Activated CD4-positive, alpha-beta T cell treated with anti-CD3 and anti-CD28 coated beads, Interleukin-2, amount 10 ng/mL, durations not matched to agents 24 days and 14 days (primary cell): ENCODE results near the gene PARD3. TPM values are rescaled to one million over a fixed set of nuclear protein-coding genes. Genes with fewer than 3 reads are reported as not detected.
"Not testable (repeated sequence)": the region's sequence is repeated elsewhere in the genome, so short reads cannot be mapped to it uniquely, and the experiment has no call there.

Experiments used
- DNase-seq: peaks from one replicate; pipeline ENCODE4 v3.0.0; 2022
- H3K27ac Mint-ChIP-seq: one replicate; pipeline ENCODE4 v1.8.0; 2022; ENCODE audit warnings: mild to moderate bottlenecking, mixed read lengths
- H3K27me3 Mint-ChIP-seq: one replicate; pipeline ENCODE4 v1.8.0; 2022; ENCODE audit warnings: mixed read lengths
- H3K36me3 Mint-ChIP-seq: one replicate; pipeline ENCODE4 v1.8.0; 2022; ENCODE audit warnings: low read depth, mild to moderate bottlenecking, mixed read lengths
- H3K4me1 Mint-ChIP-seq: one replicate; pipeline ENCODE4 v1.8.0; 2021; ENCODE audit warnings: mixed read lengths
- H3K4me3 Mint-ChIP-seq: one replicate; pipeline ENCODE4 v1.8.0; 2022; ENCODE audit warnings: mild to moderate bottlenecking, moderate library complexity, mixed read lengths
- H3K9me3 Mint-ChIP-seq: one replicate; pipeline ENCODE4 v1.8.0; 2021; ENCODE audit warnings: mixed read lengths
- intact Hi-C: fragments of 100-400 bp; cut with micrococcal nuclease; formaldehyde crosslinking; loops from one replicate; pipeline ENCODE4 v1.15.1; 2023
- total RNA-seq: library from RNA; stranded (reverse); gene quantifications from 2 replicates; pipeline ENCODE4 v1.2.3, GENCODE V29; 2022

PARD3 gene
- total RNA-seq, 1 donor from 2014 or later: 2.9 TPM

DNA sequence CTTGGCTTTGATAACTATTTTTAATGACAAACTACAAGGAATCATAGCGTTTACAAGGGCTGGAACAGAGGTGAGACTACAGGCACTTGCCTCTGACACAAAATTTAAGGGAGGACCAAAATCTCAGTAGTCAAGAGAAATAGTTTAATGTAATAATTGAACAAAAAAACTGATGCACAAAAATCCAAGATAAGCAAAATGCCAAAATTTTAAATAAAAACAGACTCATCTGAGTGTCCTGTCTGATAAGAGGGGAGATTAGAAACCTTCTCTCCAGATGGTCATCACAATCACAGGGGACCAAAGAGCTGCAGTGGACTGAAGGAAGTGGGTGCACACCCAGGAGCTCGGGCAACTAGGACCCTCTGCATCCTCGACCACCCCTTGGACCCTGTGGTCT is 70.5 kb downstream of the PARD3 start:
- H3K27ac Mint-ChIP-seq: no peak overlapping the region
- intact Hi-C loops: no loop called here
- H3K4me3 Mint-ChIP-seq: no peak overlapping the region
- H3K27me3 Mint-ChIP-seq: peaks cover 13% of the 10 kb centered on the region
- H3K4me1 Mint-ChIP-seq: no peaks in the 10 kb centered on the region
- no peaks in the 10 kb centered on the region for H3K36me3 Mint-ChIP-seq
- no peaks in the 10 kb centered on the region for H3K9me3 Mint-ChIP-seq
- no peak for DNase-seq

- no peak for DNase-seq
- Mint-ChIP-seq H3K36me3 (no peaks in the 10 kb centered on the region), H3K4me3 (no peak overlapping the region), H3K27me3 (peaks cover 15% of the 10 kb centered on the region), H3K27ac (no peak overlapping the region), H3K4me1 (no peaks in the 10 kb centered on the region), H3K9me3 (no peaks in the 10 kb centered on the region)
- intact Hi-C loops: no loop called here
Measured at GRCh38 chr10:34743814-34744213, 71.3 kb downstream of the PARD3 start.

DNA sequence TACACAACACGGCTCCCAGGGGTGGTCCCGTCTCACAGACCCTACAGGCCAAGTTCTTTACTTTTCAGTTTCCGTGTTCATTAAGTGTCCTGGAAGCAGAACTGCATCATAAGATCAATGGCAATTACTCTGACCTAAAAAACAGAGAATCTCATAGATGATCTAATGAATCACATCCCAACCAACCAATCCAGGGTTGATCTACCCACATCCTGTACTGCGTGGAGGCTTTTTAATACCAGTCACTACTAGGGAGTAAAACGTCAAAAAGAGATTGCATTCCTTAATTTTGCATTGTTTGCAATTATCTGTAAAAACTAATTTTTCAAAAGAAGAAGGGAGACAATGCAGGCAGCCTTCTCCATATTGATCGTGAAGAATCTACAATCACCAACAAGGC is 72.6 kb downstream of the PARD3 start:
- H3K4me1 Mint-ChIP-seq: no peaks in the 10 kb centered on the region
- intact Hi-C loops: no loop called here
- H3K9me3 Mint-ChIP-seq: no peaks in the 10 kb centered on the region
- H3K27ac Mint-ChIP-seq: no peak overlapping the region
- H3K4me3 Mint-ChIP-seq: no peak overlapping the region
- H3K27me3 Mint-ChIP-seq: peaks cover 15% of the 10 kb centered on the region
- no peaks in the 10 kb centered on the region for H3K36me3 Mint-ChIP-seq
- DNase-seq: no peak

GRCh38 chr10:34741087-34741486 is 74.0 kb downstream of the PARD3 start:
- DNase-seq, H3K27ac Mint-ChIP-seq, H3K36me3 Mint-ChIP-seq, intact Hi-C loops, H3K4me3 Mint-ChIP-seq, H3K9me3 Mint-ChIP-seq, H3K4me1 Mint-ChIP-seq: not testable (repeated sequence)
- peaks cover 15% of the 10 kb centered on the region for H3K27me3 Mint-ChIP-seq

DNA sequence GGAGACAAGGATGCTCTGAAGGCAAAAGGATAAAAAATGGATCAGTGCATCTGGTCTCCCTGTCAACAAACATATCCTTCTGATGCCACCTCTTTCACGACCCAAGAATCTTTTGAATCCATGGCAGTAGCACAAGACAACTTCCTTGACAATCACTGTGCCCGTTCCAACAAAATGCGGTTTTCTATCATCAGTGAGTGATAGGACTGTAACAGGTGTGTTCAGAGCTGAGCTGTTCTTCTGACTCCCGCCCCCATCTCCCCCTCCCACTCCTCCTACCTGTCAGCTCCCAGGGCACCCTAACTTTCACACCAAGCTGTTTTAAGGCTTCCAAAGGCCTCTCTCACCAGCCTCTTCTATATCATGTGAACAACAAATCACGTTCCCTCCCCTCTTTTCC is 74.8 kb downstream of the PARD3 start:
- H3K9me3 Mint-ChIP-seq: no peaks in the 10 kb centered on the region
- H3K4me1 Mint-ChIP-seq: no peaks in the 10 kb centered on the region
- no peak overlapping the region for H3K4me3 Mint-ChIP-seq
- no peak overlapping the region for H3K27ac Mint-ChIP-seq
- no peak for DNase-seq
- H3K27me3 Mint-ChIP-seq: peaks cover 15% of the 10 kb centered on the region
- H3K36me3 Mint-ChIP-seq: no peaks in the 10 kb centered on the region
- intact Hi-C loops: no loop called here

DNA sequence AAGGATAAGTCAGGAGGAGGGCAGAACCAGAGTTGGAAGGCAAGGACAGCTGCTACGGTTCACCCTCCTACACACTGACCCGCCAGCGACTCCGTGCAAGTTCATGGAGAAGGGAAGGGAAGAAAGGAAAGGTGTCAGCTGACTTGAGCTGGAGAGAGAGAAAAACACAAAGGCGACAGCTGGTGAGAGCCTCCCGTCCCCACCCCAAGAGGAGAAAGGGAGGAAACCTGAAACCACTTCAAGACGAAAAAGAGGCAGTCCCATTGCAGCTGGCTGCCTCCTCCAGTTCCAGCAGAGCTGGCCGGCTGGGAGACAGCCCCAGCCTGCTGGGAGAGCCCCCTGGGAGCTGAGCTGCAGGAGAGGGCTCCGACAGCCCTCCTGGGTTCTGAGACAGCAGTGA is 75.2 kb downstream of the PARD3 start:
- Mint-ChIP-seq H3K4me3 (no peak overlapping the region), H3K27me3 (peaks cover 15% of the 10 kb centered on the region), H3K36me3 (no peaks in the 10 kb centered on the region), H3K9me3 (no peaks in the 10 kb centered on the region), H3K27ac (no peak overlapping the region), H3K4me1 (no peaks in the 10 kb centered on the region)
- DNase-seq: no peak
- intact Hi-C loops: no loop called here

DNA sequence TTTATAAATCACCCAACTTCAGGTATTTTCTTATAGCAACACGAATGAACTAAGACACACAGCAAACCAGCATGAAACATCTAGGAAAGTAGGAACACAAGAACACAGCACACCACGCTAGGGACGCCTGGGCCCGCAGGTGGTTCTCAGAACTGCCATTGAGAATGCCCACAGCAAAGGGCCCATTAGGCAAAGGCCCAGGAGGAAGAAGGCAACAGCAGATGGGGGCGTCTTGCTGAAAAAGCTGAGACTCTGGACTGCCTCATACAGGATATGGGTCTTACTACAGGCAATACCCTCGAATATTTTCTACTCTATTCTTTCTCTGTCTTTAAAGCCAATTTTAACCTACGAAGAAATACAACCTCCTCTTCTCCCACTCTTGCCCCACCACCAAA is 77.3 kb downstream of the PARD3 start:
- Mint-ChIP-seq H3K9me3 (no peaks in the 10 kb centered on the region), H3K27ac (no peak overlapping the region), H3K4me3 (no peak overlapping the region), H3K4me1 (no peaks in the 10 kb centered on the region), H3K27me3 (peaks cover 15% of the 10 kb centered on the region), H3K36me3 (no peaks in the 10 kb centered on the region)
- intact Hi-C loops: no loop called here
- no peak for DNase-seq

- no peaks in the 10 kb centered on the region for H3K9me3 Mint-ChIP-seq
- intact Hi-C loops: no loop called here
- no peaks in the 10 kb centered on the region for H3K4me1 Mint-ChIP-seq
- no peak overlapping the region for H3K4me3 Mint-ChIP-seq
- H3K27me3 Mint-ChIP-seq: peaks cover 15% of the 10 kb centered on the region
- DNase-seq: no peak
- H3K36me3 Mint-ChIP-seq: no peaks in the 10 kb centered on the region
- H3K27ac Mint-ChIP-seq: no peak overlapping the region
Measured at GRCh38 chr10:34736976-34737771, 77.9 kb downstream of the PARD3 start.

- Mint-ChIP-seq H3K27me3 (peaks cover 9% of the 10 kb centered on the region), H3K36me3 (no peaks in the 10 kb centered on the region), H3K4me3 (no peak overlapping the region), H3K27ac (no peak overlapping the region), H3K9me3 (no peaks in the 10 kb centered on the region), H3K4me1 (no peaks in the 10 kb centered on the region)
- intact Hi-C loops: no loop called here
- DNase-seq: no peak
Measured at GRCh38 chr10:34734918-34735317, 80.2 kb downstream of the PARD3 start.

DNA sequence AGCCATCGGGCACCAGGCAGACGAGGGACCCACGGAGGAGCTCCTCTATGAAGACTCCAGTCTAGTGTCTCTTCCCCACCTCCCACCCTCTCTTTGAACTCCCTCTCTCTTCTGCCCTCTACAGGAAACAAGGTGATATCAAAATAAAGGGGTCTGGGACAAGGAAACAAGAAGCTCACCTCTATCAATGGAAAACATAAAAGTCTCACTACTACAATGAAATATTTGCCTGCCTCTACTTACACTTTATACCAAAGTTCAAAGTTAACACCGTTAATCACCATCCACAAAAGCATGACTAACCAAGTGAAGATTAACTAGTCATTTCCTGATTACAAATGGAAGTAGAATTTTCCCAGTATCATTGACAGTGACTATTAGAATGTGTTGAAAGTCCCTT is 82.2 kb downstream of the PARD3 start:
- no peak for DNase-seq
- Mint-ChIP-seq H3K27ac (no peak overlapping the region), H3K27me3 (no peaks in the 10 kb centered on the region), H3K36me3 (no peaks in the 10 kb centered on the region), H3K4me1 (no peaks in the 10 kb centered on the region), H3K4me3 (no peak overlapping the region), H3K9me3 (no peaks in the 10 kb centered on the region)
- intact Hi-C loops: no loop called here

DNA sequence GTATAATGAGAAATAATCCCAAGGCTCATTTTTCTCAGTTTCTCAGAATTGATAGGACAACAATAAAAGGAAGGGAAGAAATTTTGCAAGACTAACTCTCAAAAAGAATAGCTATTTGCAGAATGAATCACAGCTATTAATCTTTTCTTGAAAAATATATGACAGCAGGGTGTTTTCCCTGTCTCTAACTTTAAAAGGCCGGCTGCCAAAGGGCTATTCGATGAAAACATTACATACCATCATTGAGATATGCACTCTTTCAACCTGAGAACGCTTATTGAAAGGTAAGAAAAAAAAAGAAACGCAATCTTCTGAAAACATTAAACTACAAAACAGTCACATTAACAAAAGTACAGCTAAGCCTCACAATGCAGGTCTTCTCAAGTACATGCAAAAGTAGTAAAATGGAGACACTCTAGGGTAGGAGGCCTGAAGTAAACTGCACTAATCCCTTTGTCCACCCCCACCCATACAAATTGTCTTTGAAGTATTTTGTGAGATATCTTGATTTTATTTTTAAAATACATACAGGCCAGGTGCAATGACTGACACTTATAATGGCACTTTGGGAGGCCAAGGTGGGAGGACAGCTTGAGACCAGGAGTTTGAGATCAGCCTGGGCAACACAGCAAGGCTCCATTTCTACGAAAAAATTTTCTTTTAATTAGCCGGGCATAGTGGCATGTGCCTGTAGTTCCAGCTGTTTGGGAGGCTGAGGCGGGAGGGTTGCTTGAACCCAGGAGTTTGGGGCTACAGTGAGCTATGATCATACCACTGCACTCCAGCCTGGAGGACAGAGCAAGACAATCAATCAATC is 83.0 kb downstream of the PARD3 start:
- Mint-ChIP-seq H3K9me3 (no peaks in the 10 kb centered on the region), H3K27ac (no peak overlapping the region), H3K4me1 (no peaks in the 10 kb centered on the region), H3K4me3 (no peak overlapping the region), H3K36me3 (no peaks in the 10 kb centered on the region), H3K27me3 (no peaks in the 10 kb centered on the region)
- intact Hi-C loops: no loop called here
- no peak for DNase-seq

DNA sequence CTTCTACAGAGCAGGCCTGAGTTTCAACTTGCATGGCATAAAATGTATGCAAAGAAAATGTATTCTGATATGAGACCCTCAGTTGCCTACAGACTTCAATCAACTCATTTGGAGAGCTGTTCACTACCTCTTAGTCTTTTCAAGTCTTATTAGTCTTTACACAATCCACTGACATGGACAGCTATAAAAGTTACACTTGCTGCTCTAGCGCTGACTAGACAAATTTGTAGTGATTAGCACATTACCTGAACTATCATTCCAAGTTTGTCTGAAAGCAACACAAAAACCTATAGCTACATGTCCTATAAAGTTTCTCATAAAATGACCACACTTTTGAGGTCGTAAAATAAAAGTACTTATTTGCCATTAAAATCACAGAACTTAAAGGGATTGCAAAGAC is 83.9 kb downstream of the PARD3 start:
- intact Hi-C loops: no loop called here
- no peak for DNase-seq
- no peak overlapping the region for H3K27ac Mint-ChIP-seq
- H3K27me3 Mint-ChIP-seq: no peaks in the 10 kb centered on the region
- H3K36me3 Mint-ChIP-seq: no peaks in the 10 kb centered on the region
- no peaks in the 10 kb centered on the region for H3K9me3 Mint-ChIP-seq
- H3K4me1 Mint-ChIP-seq: no peaks in the 10 kb centered on the region
- H3K4me3 Mint-ChIP-seq: no peak overlapping the region

- no peaks in the 10 kb centered on the region for H3K27me3 Mint-ChIP-seq
- H3K27ac Mint-ChIP-seq: no peak overlapping the region
- H3K4me3 Mint-ChIP-seq: no peak overlapping the region
- DNase-seq: no peak
- intact Hi-C loops: no loop called here
- no peaks in the 10 kb centered on the region for H3K36me3 Mint-ChIP-seq
- no peaks in the 10 kb centered on the region for H3K9me3 Mint-ChIP-seq
- H3K4me1 Mint-ChIP-seq: no peaks in the 10 kb centered on the region
Measured at GRCh38 chr10:34730726-34731125, 84.4 kb downstream of the PARD3 start.

GRCh38 chr10:34729619-34730018 is 85.5 kb downstream of the PARD3 start:
- H3K27me3 Mint-ChIP-seq: no peaks in the 10 kb centered on the region
- no peak overlapping the region for H3K27ac Mint-ChIP-seq
- no peaks in the 10 kb centered on the region for H3K4me1 Mint-ChIP-seq
- H3K36me3 Mint-ChIP-seq: no peaks in the 10 kb centered on the region
- H3K9me3 Mint-ChIP-seq: no peaks in the 10 kb centered on the region
- DNase-seq: no peak
- intact Hi-C loops: no loop called here
- no peak overlapping the region for H3K4me3 Mint-ChIP-seq
